ENCODE data around the gene MPHOSPH10.
"Not testable (repeated sequence)": the region's sequence is repeated elsewhere in the genome, so short reads cannot be mapped to it uniquely, and the experiment has no call there.

MPHOSPH10 gene

DNA sequence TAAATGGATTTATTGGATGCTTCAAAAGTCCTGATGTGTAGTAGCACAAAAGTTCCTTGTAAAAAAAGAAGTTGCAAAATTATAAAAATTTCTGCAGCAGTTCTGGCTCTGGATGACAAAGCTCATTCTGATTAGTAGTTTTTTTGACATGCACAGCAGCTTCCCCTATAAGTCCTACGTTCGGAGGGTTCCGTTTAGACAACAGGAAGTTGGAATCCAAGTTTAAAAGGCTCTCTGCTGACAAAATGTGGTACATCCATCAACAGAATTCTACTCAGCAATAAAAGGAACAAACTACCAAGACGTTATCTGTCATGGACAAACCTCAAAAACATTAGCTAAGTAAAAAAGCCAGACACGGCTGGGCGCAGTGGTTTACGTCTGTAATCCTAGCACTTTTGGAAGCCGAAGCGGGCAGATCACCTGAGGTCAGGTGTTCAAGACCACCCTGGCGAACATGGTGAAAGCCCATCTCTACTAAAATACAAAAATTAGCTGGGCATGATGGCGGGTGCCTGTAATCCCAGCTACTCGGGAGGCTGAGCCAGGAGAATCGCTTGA, 46.6 kb upstream of the MPHOSPH10 start:
- H2AFZ ChIP-seq (ENCODE audit: insufficient read depth, low read length, poor library complexity); H3K18ac ChIP-seq (ENCODE audit: low read length); H4K12ac ChIP-seq (ENCODE audit: low read depth, low read length); H2BK120ac ChIP-seq (ENCODE audit: insufficient read depth, low read length, poor library complexity); H2BK12ac ChIP-seq (ENCODE audit: low read length); DNase-seq; H3K27me3 ChIP-seq (ENCODE audit: insufficient read depth, low read length); H3K79me2 ChIP-seq (ENCODE audit: control insufficient read depth, insufficient read depth, low read length, poor library complexity); H3K9me3 ChIP-seq (ENCODE audit: insufficient read depth, low read depth, low read length); H3K14ac ChIP-seq (ENCODE audit: low read length); H3K4me2 ChIP-seq (ENCODE audit: low read length); H3K23ac ChIP-seq (ENCODE audit: low read length); H3K79me1 ChIP-seq (ENCODE audit: low read length); H4K8ac ChIP-seq (ENCODE audit: low read depth, low read length); H3K4me3 ChIP-seq (ENCODE audit: low read depth, low read length); H4K91ac ChIP-seq (ENCODE audit: low read depth, low read length); H2AK5ac ChIP-seq (ENCODE audit: low read length); H3K4me1 ChIP-seq (ENCODE audit: control insufficient read depth in 1 of 2, insufficient read depth in 2 of 2, low read length in 2 of 2); H3K4ac ChIP-seq (ENCODE audit: low read depth, low read length); H3K36me3 ChIP-seq (ENCODE audit: control insufficient read depth in 1 of 2, insufficient read depth in 2 of 2, low read length in 2 of 2); H3K27ac ChIP-seq (ENCODE audit: low read depth, low read length); H3K9ac ChIP-seq (ENCODE audit: low read length); H2BK5ac ChIP-seq (ENCODE audit: low read depth, low read length, poor library complexity): not testable (repeated sequence)
- no CpG with 5 or more reads among the region's 13 CpGs for WGBS (ENCODE audit: extremely low coverage, insufficient coverage, insufficient read length)

- not testable (repeated sequence) for H3K79me1 ChIP-seq (ENCODE audit: low read length); H3K23ac ChIP-seq (ENCODE audit: low read length); H3K18ac ChIP-seq (ENCODE audit: low read length); H3K4me3 ChIP-seq (ENCODE audit: low read depth, low read length); H3K4ac ChIP-seq (ENCODE audit: low read depth, low read length); H2BK12ac ChIP-seq (ENCODE audit: low read length); H3K27me3 ChIP-seq (ENCODE audit: insufficient read depth, low read length); H2AFZ ChIP-seq (ENCODE audit: insufficient read depth, low read length, poor library complexity); H3K9ac ChIP-seq (ENCODE audit: low read length); H3K9me3 ChIP-seq (ENCODE audit: insufficient read depth, low read depth, low read length); H3K14ac ChIP-seq (ENCODE audit: low read length); H2BK5ac ChIP-seq (ENCODE audit: low read depth, low read length, poor library complexity); H4K12ac ChIP-seq (ENCODE audit: low read depth, low read length); H3K27ac ChIP-seq (ENCODE audit: low read depth, low read length); H3K79me2 ChIP-seq (ENCODE audit: control insufficient read depth, insufficient read depth, low read length, poor library complexity); H4K91ac ChIP-seq (ENCODE audit: low read depth, low read length); H3K4me1 ChIP-seq (ENCODE audit: control insufficient read depth in 1 of 2, insufficient read depth in 2 of 2, low read length in 2 of 2); H2AK5ac ChIP-seq (ENCODE audit: low read length); H3K4me2 ChIP-seq (ENCODE audit: low read length); H2BK120ac ChIP-seq (ENCODE audit: insufficient read depth, low read length, poor library complexity); H4K8ac ChIP-seq (ENCODE audit: low read depth, low read length); H3K36me3 ChIP-seq (ENCODE audit: control insufficient read depth in 1 of 2, insufficient read depth in 2 of 2, low read length in 2 of 2); DNase-seq
- no CpG with 5 or more reads among the region's 9 CpGs for WGBS (ENCODE audit: extremely low coverage, insufficient coverage, insufficient read length)
Measured at GRCh38 chr2:71085325-71086003, 45.0 kb upstream of the MPHOSPH10 start.

DNA sequence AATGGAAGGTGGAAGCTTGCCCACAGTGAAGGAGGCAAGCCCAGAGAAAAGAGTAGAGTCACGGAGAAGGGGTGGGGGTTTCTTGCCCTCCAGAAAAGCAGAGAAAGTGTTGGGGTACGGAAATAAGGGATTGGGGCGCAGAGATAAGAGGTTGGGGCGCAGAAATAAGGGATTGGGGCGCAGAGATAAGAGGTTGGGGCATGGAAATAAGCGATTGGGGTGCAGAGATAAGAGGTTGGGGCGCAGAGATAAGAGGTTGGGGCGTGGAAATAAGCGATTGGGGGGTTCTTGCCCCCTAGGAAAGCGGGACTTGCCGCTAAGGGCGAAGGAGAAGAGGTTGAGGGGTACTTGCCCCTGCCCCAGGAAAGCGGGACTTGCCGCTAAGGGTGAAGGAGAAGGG, 41.0 kb upstream of the MPHOSPH10 start:
- not testable (repeated sequence) for H3K23ac ChIP-seq (ENCODE audit: low read length); H2BK5ac ChIP-seq (ENCODE audit: low read depth, low read length, poor library complexity); H3K9ac ChIP-seq (ENCODE audit: low read length); H3K79me2 ChIP-seq (ENCODE audit: control insufficient read depth, insufficient read depth, low read length, poor library complexity); H3K4me2 ChIP-seq (ENCODE audit: low read length); H3K27me3 ChIP-seq (ENCODE audit: insufficient read depth, low read length); H3K4ac ChIP-seq (ENCODE audit: low read depth, low read length); H2AK5ac ChIP-seq (ENCODE audit: low read length); H3K4me3 ChIP-seq (ENCODE audit: low read depth, low read length); H3K18ac ChIP-seq (ENCODE audit: low read length); H4K8ac ChIP-seq (ENCODE audit: low read depth, low read length); H3K14ac ChIP-seq (ENCODE audit: low read length); H3K9me3 ChIP-seq (ENCODE audit: insufficient read depth, low read depth, low read length); H2BK12ac ChIP-seq (ENCODE audit: low read length); H3K27ac ChIP-seq (ENCODE audit: low read depth, low read length); H4K12ac ChIP-seq (ENCODE audit: low read depth, low read length); H3K4me1 ChIP-seq (ENCODE audit: control insufficient read depth in 1 of 2, insufficient read depth in 2 of 2, low read length in 2 of 2); H4K91ac ChIP-seq (ENCODE audit: low read depth, low read length); DNase-seq; H3K79me1 ChIP-seq (ENCODE audit: low read length); H2BK120ac ChIP-seq (ENCODE audit: insufficient read depth, low read length, poor library complexity); H2AFZ ChIP-seq (ENCODE audit: insufficient read depth, low read length, poor library complexity); H3K36me3 ChIP-seq (ENCODE audit: control insufficient read depth in 1 of 2, insufficient read depth in 2 of 2, low read length in 2 of 2)
- no CpG with 5 or more reads among the region's 14 CpGs for WGBS (ENCODE audit: extremely low coverage, insufficient coverage, insufficient read length)

- H3K27me3 ChIP-seq (ENCODE audit: insufficient read depth, low read length); H4K8ac ChIP-seq (ENCODE audit: low read depth, low read length); H3K9me3 ChIP-seq (ENCODE audit: insufficient read depth, low read depth, low read length); H3K4me2 ChIP-seq (ENCODE audit: low read length); H3K23ac ChIP-seq (ENCODE audit: low read length); H3K27ac ChIP-seq (ENCODE audit: low read depth, low read length); H2AFZ ChIP-seq (ENCODE audit: insufficient read depth, low read length, poor library complexity); H3K4me3 ChIP-seq (ENCODE audit: low read depth, low read length); H3K14ac ChIP-seq (ENCODE audit: low read length); H3K4me1 ChIP-seq (ENCODE audit: control insufficient read depth in 1 of 2, insufficient read depth in 2 of 2, low read length in 2 of 2); H3K79me1 ChIP-seq (ENCODE audit: low read length); H3K9ac ChIP-seq (ENCODE audit: low read length); H2BK5ac ChIP-seq (ENCODE audit: low read depth, low read length, poor library complexity); H3K18ac ChIP-seq (ENCODE audit: low read length); H3K79me2 ChIP-seq (ENCODE audit: control insufficient read depth, insufficient read depth, low read length, poor library complexity); H4K91ac ChIP-seq (ENCODE audit: low read depth, low read length); DNase-seq; H2AK5ac ChIP-seq (ENCODE audit: low read length); H2BK120ac ChIP-seq (ENCODE audit: insufficient read depth, low read length, poor library complexity); H2BK12ac ChIP-seq (ENCODE audit: low read length); H3K36me3 ChIP-seq (ENCODE audit: control insufficient read depth in 1 of 2, insufficient read depth in 2 of 2, low read length in 2 of 2); H3K4ac ChIP-seq (ENCODE audit: low read depth, low read length); H4K12ac ChIP-seq (ENCODE audit: low read depth, low read length): not testable (repeated sequence)
- WGBS (ENCODE audit: extremely low coverage, insufficient coverage, insufficient read length) = no CpG with 5 or more reads among the region's 9 CpGs
Measured at GRCh38 chr2:71091808-71092207, 38.6 kb upstream of the MPHOSPH10 start.
